Measurements from ENCODE around the gene ZNF770. TPM values are rescaled to one million over a fixed set of nuclear protein-coding genes. Genes with fewer than 3 reads are reported as not detected.
A peak's percentile ranks its signal among the peaks of the same experiment; 100 is the strongest.

ZNF770 gene
- total and polyA plus RNA-seq, 2 of the 4 experiments (the other 2 are of a cell fraction), result 9.4 to 26.5 TPM

GRCh38 chr15:35019404-35020327 lies 31.6 kb upstream of the ZNF770 start:
- no peaks in the 10 kb centered on the region for H3K9me3 ChIP-seq (ENCODE audit: control insufficient read depth, insufficient read depth, low read length)
- no peak overlapping the region for H4K8ac ChIP-seq (ENCODE audit: low read depth in 2 of 2, low read length in 2 of 2)
- ATAC-seq (ENCODE audit: low read depth), result peak; percentile 75
- peak overlapping the region; percentile 42; the same call in 1 of the 2 replicates for H3K4me2 ChIP-seq (ENCODE audit: low read depth, low read length)
- no peak overlapping the region for H2BK15ac ChIP-seq (ENCODE audit: low read depth, low read length)
- no peak for TF ChIP-seq ELK1 (IDR thresholded peaks at IDR 0.05; ENCODE audit: borderline replicate concordance, low read depth, low read length)
- no peak for TF ChIP-seq RAD21 (IDR thresholded peaks at IDR 0.05; ENCODE audit: low read length)
- no peak for TF ChIP-seq NFE2L2 (IDR thresholded peaks at IDR 0.05; ENCODE audit: low read depth, low read length)
- no peak for TF ChIP-seq CHD1 (IDR thresholded peaks at IDR 0.05; ENCODE audit: low read depth, low read length)
- TF ChIP-seq MXI1 (IDR thresholded peaks at IDR 0.05; ENCODE audit: borderline replicate concordance, low read depth, low read length), result no peak
- TF ChIP-seq POLR2A (IDR thresholded peaks at IDR 0.05; ENCODE audit: low read depth, low read length), result no peak
- TF ChIP-seq CTCF (conservative IDR thresholded peaks at IDR 0.05; ENCODE audit: low read depth, low read length), result no peak
- no peak for TF ChIP-seq RFX5 (IDR thresholded peaks at IDR 0.05; ENCODE audit: low read depth, low read length)
- no peak for TF ChIP-seq MAFK (IDR thresholded peaks at IDR 0.05; ENCODE audit: low read depth, low read length)
- TF ChIP-seq SMC3 (IDR thresholded peaks at IDR 0.05; ENCODE audit: low read depth, low read length), result no peak
- H3K27ac ChIP-seq (ENCODE audit: insufficient read depth, low read length), result no peak overlapping the region
- no peaks in the 10 kb centered on the region for H3K9me1 ChIP-seq (ENCODE audit: insufficient read depth, low read length)
- no peak overlapping the region for H3K4ac ChIP-seq (ENCODE audit: low read depth, low read length)
- no CpG with 5 or more reads among the region's 6 CpGs for WGBS, 2 experiments (ENCODE audit: extremely low coverage in 2 of 2, insufficient read length in 1 of 2)
- no peak overlapping the region for H3K18ac ChIP-seq (ENCODE audit: low read depth, low read length)
- H3K79me1 ChIP-seq (ENCODE audit: low read depth in 1 of 2, low read length in 2 of 2), result no peaks in the 10 kb centered on the region
- H3K36me3 ChIP-seq (ENCODE audit: control insufficient read depth, insufficient read depth, low read length), result no peaks in the 10 kb centered on the region
- H4K5ac ChIP-seq (ENCODE audit: low read depth, low read length), result peak overlapping the region; percentile 9; the same call in 1 of the 2 replicates
- no peak overlapping the region for H3K23ac ChIP-seq (ENCODE audit: low read depth, low read length)
- no peaks in the 10 kb centered on the region for H3K4me1 ChIP-seq (ENCODE audit: control insufficient read depth, insufficient read depth, low read length)
- H2AK5ac ChIP-seq (ENCODE audit: low read depth, low read length), result no peak overlapping the region
- H2AFZ ChIP-seq (replicated peaks; ENCODE audit: low read length, poor library complexity), result peak overlapping the region; percentile 43
- intact Hi-C loops (cut with micrococcal nuclease) (no loop called here), in situ Hi-C loops (cut with MboI; ENCODE audit: low sequenced_read_pairs) (no loop called here), dilution Hi-C loops (cut with HindIII; ENCODE audit: low sequenced_read_pairs, unreplicated experiment) (no loop called here)
- no peak overlapping the region for H3K56ac ChIP-seq (ENCODE audit: extremely low read depth, insufficient read depth, low read length)
- H3K9ac ChIP-seq (ENCODE audit: low read depth, low read length), result no peak overlapping the region
- H2BK20ac ChIP-seq (ENCODE audit: low read depth, low read length), result no peak overlapping the region
- no peak overlapping the region for H4K91ac ChIP-seq (ENCODE audit: insufficient read depth, low read depth, low read length)
- peak overlapping the region; percentile 42 for H2AK9ac ChIP-seq (replicated peaks; ENCODE audit: low read depth, low read length, poor library complexity)
- BruUV-seq (replicated peaks), result no TSS peak
- no peak overlapping the region for H3K4me3 ChIP-seq (ENCODE audit: insufficient read depth, low read depth, low read length)
- no peaks in the 10 kb centered on the region for H4K20me1 ChIP-seq (ENCODE audit: insufficient read depth, low read length)
- H2BK5ac ChIP-seq (ENCODE audit: low read depth, low read length, poor library complexity, severe bottlenecking), result no peak overlapping the region
- POLR2A ChIA-PET (ENCODE audit: unreplicated experiment), result interaction anchor here (0.6 kb wide), 2 partner anchors 12 to 31 kb away, joined by 4 to 12 read pairs; partner anchors contain the start of gene ZNF770
- CTCF ChIA-PET, result interaction anchor here (0.6 to 1.4 kb wide), 7 partner anchors 9 to 1672 kb away, joined by 3 to 5 read pairs (median 4); partner anchors contain the start of gene ZNF770
- H2BK120ac ChIP-seq (ENCODE audit: low read depth, low read length), result no peak overlapping the region
- peak; percentile 10 for DNase-seq
- no peak overlapping the region for H3K14ac ChIP-seq (replicated peaks; ENCODE audit: low read depth, low read length)
- no peaks in the 10 kb centered on the region; the same call in 1 of the 2 replicates for H3K27me3 ChIP-seq (ENCODE audit: control insufficient read depth, insufficient read depth, low read length)
